IMR-90 (cell line): ENCODE data around the gene ATP10A. TPM values are rescaled to one million over a fixed set of nuclear protein-coding genes. Genes with fewer than 3 reads are reported as not detected.

ENCODE experiments used
- ATAC-seq: fragments of 200-7000 bp; cut with Tn5 transposase; 2 replicates; pipeline ENCODE4 v1.9.1; 2020; ENCODE audit warnings: low read depth, mild to moderate bottlenecking, moderate library complexity
- BruUV-seq: library from RNA; stranded (reverse); fragments of 400-500 nt; replicated peaks from 2 replicates; lab custom pipeline; 2021; lab: Mats Ljungman, UMichigan
- CTCF ChIA-PET: fragments of 300-600 bp; formaldehyde crosslinking; extraction: SDS; loops from one replicate; lab custom pipeline; 2021; ENCODE audit warnings: antibody characterized with exemption; lab: Yijun Ruan, JAX
- POLR2A ChIA-PET: fragments of 300-600 bp; sonication (Branson Sonifier 250); formaldehyde crosslinking; loops from one replicate; lab custom pipeline; 2022; ENCODE audit warnings: antibody characterized with exemption; ENCODE audit not compliant: unreplicated experiment; lab: Charles Lee
- DNase-seq: peaks from one replicate; pipeline ENCODE4 v3.0.0; 2013
- H2AFZ ChIP-seq: replicated peaks from 2 replicates; pipeline ENCODE3; 2013; ENCODE audit warnings: low read length, mild to moderate bottlenecking; ENCODE audit not compliant: poor library complexity
- H2AK5ac ChIP-seq: 2 replicates; pipeline ENCODE4 v1.6.1; 2013; ENCODE audit warnings: low read depth, low read length, inconsistent platforms
- H2AK9ac ChIP-seq: replicated peaks from 2 replicates; pipeline ENCODE3; 2013; ENCODE audit warnings: mild to moderate bottlenecking, low read depth, low read length, moderate library complexity; ENCODE audit not compliant: poor library complexity
- H2BK120ac ChIP-seq: 2 replicates; pipeline ENCODE4 v1.6.1; 2013; ENCODE audit warnings: low read depth, low read length, inconsistent platforms
- H2BK15ac ChIP-seq: 3 replicates; pipeline ENCODE4 v1.6.1; 2013; ENCODE audit warnings: low read depth, low read length, inconsistent platforms
- H2BK20ac ChIP-seq: 2 replicates; pipeline ENCODE4 v1.6.1; 2013; ENCODE audit warnings: low read depth, mild to moderate bottlenecking, inconsistent platforms, low read length, moderate library complexity
- H2BK5ac ChIP-seq: 2 replicates; pipeline ENCODE4 v1.6.1; 2013; ENCODE audit warnings: mild to moderate bottlenecking, low read depth, low read length, inconsistent platforms; ENCODE audit not compliant: poor library complexity, severe bottlenecking
- H3K14ac ChIP-seq: replicated peaks from 2 replicates; pipeline ENCODE4 v1.6.1; 2013; ENCODE audit warnings: low read depth, low read length, inconsistent platforms
- H3K18ac ChIP-seq: 2 replicates; pipeline ENCODE4 v1.6.1; 2013; ENCODE audit warnings: low read depth, low read length, control low read depth
- H3K23ac ChIP-seq: 2 replicates; pipeline ENCODE4 v1.6.1; 2013; ENCODE audit warnings: low read depth, low read length, inconsistent platforms
- H3K27ac ChIP-seq: 2 replicates; pipeline ENCODE4 v1.5.1; 2013; ENCODE audit warnings: mild to moderate bottlenecking, control low read depth, low read length; ENCODE audit not compliant: insufficient read depth
- H3K27me3 ChIP-seq: 2 replicates; pipeline ENCODE4 v1.6.1; 2013; ENCODE audit warnings: low read length; ENCODE audit not compliant: control insufficient read depth, insufficient read depth
- H3K36me3 ChIP-seq: 2 replicates; pipeline ENCODE4 v1.6.1; 2013; ENCODE audit warnings: low read length, mixed read lengths; ENCODE audit not compliant: control insufficient read depth, insufficient read depth
- H3K4ac ChIP-seq: 2 replicates; pipeline ENCODE4 v1.6.1; 2013; ENCODE audit warnings: low read depth, low read length, inconsistent platforms
- H3K4me1 ChIP-seq: 2 replicates; pipeline ENCODE4 v1.6.1; 2013; ENCODE audit warnings: low read length, mixed read lengths; ENCODE audit not compliant: control insufficient read depth, insufficient read depth
- H3K4me2 ChIP-seq: 2 replicates; pipeline ENCODE4 v1.6.1; 2013; ENCODE audit warnings: low read depth, mild to moderate bottlenecking, control low read depth, low read length, moderate library complexity
- H3K4me3 ChIP-seq: 2 replicates; pipeline ENCODE4 v1.5.1; 2013; ENCODE audit warnings: low read depth, mild to moderate bottlenecking, control low read depth, low read length, moderate library complexity; ENCODE audit not compliant: insufficient read depth
- H3K56ac ChIP-seq: 2 replicates; pipeline ENCODE4 v1.6.1; 2013; ENCODE audit warnings: low read length, inconsistent platforms; ENCODE audit not compliant: insufficient read depth; ENCODE audit errors: extremely low read depth
- H3K79me1 ChIP-seq, 2 experiments: 2 replicates each; pipeline ENCODE4 v1.6.1; 2013; ENCODE audit warnings: low read length in 2 of 2, inconsistent platforms in 1 of 2, low read depth in 1 of 2
- H3K9ac ChIP-seq: 2 replicates; pipeline ENCODE4 v1.6.1; 2013; ENCODE audit warnings: low read depth, low read length, control low read depth
- H3K9me1 ChIP-seq: 2 replicates; pipeline ENCODE4 v1.6.1; 2013; ENCODE audit warnings: low read length, inconsistent platforms; ENCODE audit not compliant: insufficient read depth
- H3K9me3 ChIP-seq: 2 replicates; pipeline ENCODE4 v1.6.1; 2013; ENCODE audit warnings: low read length; ENCODE audit not compliant: control insufficient read depth, insufficient read depth
- H4K20me1 ChIP-seq: 2 replicates; pipeline ENCODE4 v1.6.1; 2013; ENCODE audit warnings: low read length, inconsistent platforms; ENCODE audit not compliant: insufficient read depth
- H4K5ac ChIP-seq: 2 replicates; pipeline ENCODE4 v1.6.1; 2013; ENCODE audit warnings: mild to moderate bottlenecking, low read depth, low read length, control low read depth
- H4K8ac ChIP-seq, 2 experiments: 2 replicates each; pipeline ENCODE4 v1.6.1; 2013; ENCODE audit warnings: low read depth in 2 of 2, low read length in 2 of 2, control low read depth in 1 of 2, inconsistent platforms in 1 of 2
- H4K91ac ChIP-seq: 2 replicates; pipeline ENCODE4 v1.6.1; 2013; ENCODE audit warnings: low read depth, low read length, inconsistent platforms; ENCODE audit not compliant: insufficient read depth
- CHD1 ChIP-seq: IDR thresholded peaks from 2 replicates; pipeline ENCODE4 v1.6.1; 2012; ENCODE audit warnings: low read depth, low read length, improper control_type of control experiment
- CTCF ChIP-seq: conservative IDR thresholded peaks from 2 replicates; pipeline ENCODE4 v1.5.1; 2012; ENCODE audit warnings: mild to moderate bottlenecking, low read depth, low read length, improper control_type of control experiment
- MAZ ChIP-seq: IDR thresholded peaks from 2 replicates; pipeline ENCODE4 v1.6.1; 2012; ENCODE audit warnings: low read depth, mild to moderate bottlenecking, low read length, improper control_type of control experiment, moderate library complexity, borderline replicate concordance
- NFE2L2 ChIP-seq: fragments of 150-350 bp; IDR thresholded peaks from 2 replicates; pipeline ENCODE4 v1.6.1; 2016; ENCODE audit warnings: low read depth, mild to moderate bottlenecking, low read length
- POLR2A ChIP-seq: IDR thresholded peaks from 2 replicates; pipeline ENCODE4 v1.6.1; 2012; ENCODE audit warnings: mild to moderate bottlenecking, low read depth, low read length
- RAD21 ChIP-seq: IDR thresholded peaks from 2 replicates; pipeline ENCODE4 v1.6.1; 2012; ENCODE audit warnings: low read length, improper control_type of control experiment
- RCOR1 ChIP-seq: IDR thresholded peaks from 2 replicates; pipeline ENCODE4 v1.6.1; 2012; ENCODE audit warnings: mild to moderate bottlenecking, low read length, improper control_type of control experiment; ENCODE audit not compliant: insufficient replicate concordance
- RFX5 ChIP-seq: IDR thresholded peaks from 2 replicates; pipeline ENCODE4 v1.8.0; 2012; ENCODE audit warnings: low read depth, mild to moderate bottlenecking, low read length, moderate library complexity
- SMC3 ChIP-seq: fragments of 150-350 bp; IDR thresholded peaks from 2 replicates; pipeline ENCODE4 v1.6.1; 2016; ENCODE audit warnings: low read depth, mild to moderate bottlenecking, antibody characterized with exemption, low read length, moderate library complexity
- WGBS, 2 experiments: methylation state at CpG; one replicate each; pipeline versions ENCODE4 v1.1.5 to v1.1.7; 2013; ENCODE audit warnings: missing lambda C conversion rate in 2 of 2; ENCODE audit not compliant: insufficient read length in 1 of 2; ENCODE audit errors: extremely low coverage in 2 of 2; 5-methylcytosine and 5-hydroxymethylcytosine counted together
- dilution Hi-C: fragments of 300-500 bp; cut with HindIII; formaldehyde crosslinking; loops from one replicate; pipeline ENCODE4 v1.14.3; 2018; ENCODE audit warnings: low sequenced_read_pairs; ENCODE audit not compliant: unreplicated experiment
- in situ Hi-C: fragments of 300-500 bp; cut with MboI; formaldehyde crosslinking; loops from 3 replicates; pipeline ENCODE4 v1.14.3; 2019; ENCODE audit warnings: low sequenced_read_pairs, inconsistent platforms, mixed read lengths
- intact Hi-C: fragments of 100-400 bp; cut with micrococcal nuclease; formaldehyde crosslinking; loops from 2 replicates; pipeline ENCODE4 v1.10.0; 2022
- polyA plus RNA-seq, 3 experiments: library from polyadenylated mRNA; depleted of rRNA; stranded (reverse); fragments of >200 nt; gene quantifications; 2 replicates each; pipeline ENCODE4 v1.2.3, GENCODE V29; 2012; ENCODE audit warnings: low replicate concordance in 1 of 3
- total RNA-seq: library from RNA; depleted of rRNA; stranded (reverse); fragments of >200 nt; gene quantifications from 2 replicates; pipeline ENCODE4 v1.2.3, GENCODE V29; 2012
- TF ChIP-seq, protein P1 (sequence below): fragments of 150-350 bp; IDR thresholded peaks from 2 replicates; pipeline ENCODE4 v1.6.1; 2017; ENCODE audit warnings: mild to moderate bottlenecking, antibody characterized with exemption, low read length, low read depth

The ATP10A gene
- total and polyA plus RNA-seq, 2 of the 4 experiments (the other 2 are of a cell fraction), result 13.8 to 16.0 TPM

- Histone ChIP-seq H3K79me1 (no peaks in the 10 kb centered on the region), H3K27ac (no peak overlapping the region), H4K5ac (no peak overlapping the region), H3K9ac (no peak overlapping the region), H3K23ac (no peak overlapping the region), H2AFZ (no peak overlapping the region), H4K91ac (no peak overlapping the region), H2AK5ac (no peak overlapping the region), H3K4me1 (no peaks in the 10 kb centered on the region), H2BK15ac (no peak overlapping the region), H3K56ac (no peak overlapping the region), H3K27me3 (no peaks in the 10 kb centered on the region; the same call in 1 of the 2 replicates), H4K8ac (no peak overlapping the region), H3K9me1 (no peaks in the 10 kb centered on the region), H3K18ac (no peak overlapping the region), H2BK5ac (no peak overlapping the region), H3K9me3 (no peaks in the 10 kb centered on the region), H3K4me3 (no peak overlapping the region), H4K20me1 (no peaks in the 10 kb centered on the region), H2BK120ac (no peak overlapping the region), H3K36me3 (no peaks in the 10 kb centered on the region), H3K14ac (no peak overlapping the region), H2AK9ac (no peak overlapping the region), H2BK20ac (no peak overlapping the region), H3K4ac (no peak overlapping the region), H3K4me2 (no peak overlapping the region)
- ATAC-seq (no peak), DNase-seq (no peak)
- TF ChIP-seq MAZ (no peak), POLR2A (no peak), CHD1 (no peak), SMC3 (no peak), RAD21 (no peak), RFX5 (no peak), CTCF (no peak), RCOR1 (no peak), NFE2L2 (no peak)
- TF ChIP-seq, protein P1, sequence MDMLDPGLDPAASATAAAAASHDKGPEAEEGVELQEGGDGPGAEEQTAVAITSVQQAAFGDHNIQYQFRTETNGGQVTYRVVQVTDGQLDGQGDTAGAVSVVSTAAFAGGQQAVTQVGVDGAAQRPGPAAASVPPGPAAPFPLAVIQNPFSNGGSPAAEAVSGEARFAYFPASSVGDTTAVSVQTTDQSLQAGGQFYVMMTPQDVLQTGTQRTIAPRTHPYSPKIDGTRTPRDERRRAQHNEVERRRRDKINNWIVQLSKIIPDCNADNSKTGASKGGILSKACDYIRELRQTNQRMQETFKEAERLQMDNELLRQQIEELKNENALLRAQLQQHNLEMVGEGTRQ, result no peak
- WGBS, 2 experiments, result no CpG with 5 or more reads among the region's 8 CpGs
- dilution Hi-C loops, result no loop called here
- intact Hi-C loops, result no loop called here
- BruUV-seq, result no TSS peak
- in situ Hi-C loops, result no loop called here
- ChIA-PET POLR2A (no interaction called here), CTCF (no interaction called here)
These were observed 231.2 kb downstream of the ATP10A start for GRCh38 chr15:25631971-25632370.
